Measurements from ENCODE around the gene FABP7.

FABP7 gene

GRCh38 chr6:122799140-122799745, 19.7 kb downstream of the FABP7 start:
- no peak for DNase-seq

- DNase-seq: no peak
Measured at GRCh38 chr6:122799916-122800686, 20.6 kb downstream of the FABP7 start.

- DNase-seq: no peak
Measured at GRCh38 chr6:122800906-122801305, 21.4 kb downstream of the FABP7 start.

GRCh38 chr6:122801397-122801796, 21.9 kb downstream of the FABP7 start:
- DNase-seq: no peak

GRCh38 chr6:122803171-122803661, 23.7 kb downstream of the FABP7 start:
- no peak for DNase-seq

- no peak for DNase-seq
Measured at GRCh38 chr6:122804962-122805485, 25.5 kb downstream of the FABP7 start.

- no peak for DNase-seq
Measured at GRCh38 chr6:122806291-122806690, 26.8 kb downstream of the FABP7 start.

- DNase-seq: no peak
Measured at GRCh38 chr6:122808121-122808885, 28.8 kb downstream of the FABP7 start.

- no peak for DNase-seq
Measured at GRCh38 chr6:122809001-122809400, 29.5 kb downstream of the FABP7 start.

- DNase-seq: no peak
Measured at GRCh38 chr6:122809691-122810090, 30.2 kb downstream of the FABP7 start.

GRCh38 chr6:122810189-122810588, 30.7 kb downstream of the FABP7 start:
- no peak for DNase-seq

- DNase-seq: no peak
Measured at GRCh38 chr6:122817358-122817757, 37.8 kb downstream of the FABP7 start.

GRCh38 chr6:122817766-122818165, 38.2 kb downstream of the FABP7 start:
- no peak for DNase-seq

GRCh38 chr6:122818866-122819265, 39.4 kb downstream of the FABP7 start:
- no peak for DNase-seq

- no peak for DNase-seq
Measured at GRCh38 chr6:122821095-122821494, 41.6 kb downstream of the FABP7 start.

GRCh38 chr6:122825163-122825562, 45.6 kb downstream of the FABP7 start:
- DNase-seq: peak; percentile 39

- DNase-seq: no peak
Measured at GRCh38 chr6:122829456-122829855, 49.9 kb downstream of the FABP7 start.

GRCh38 chr6:122831511-122831910, 52.0 kb downstream of the FABP7 start:
- DNase-seq: no peak

GRCh38 chr6:122832459-122832858, 52.9 kb downstream of the FABP7 start:
- no peak for DNase-seq

GRCh38 chr6:122833021-122833491, 53.5 kb downstream of the FABP7 start:
- peak; percentile 49 for DNase-seq
